ENCODE results near the gene GIMD1.
"Not testable (repeated sequence)": the region's sequence is repeated elsewhere in the genome, so short reads cannot be mapped to it uniquely, and the experiment has no call there.

The GIMD1 gene

GRCh38 chr4:106368678-106369077 lies at the start of gene GIMD1:
Gene GIMD1 (minus strand): TSS chr4:106368778. CDS start chr4:106367435, 1,343 bp downstream.
- DNase-seq (ENCODE audit: low read depth in 2 of 2): no peak

GRCh38 chr4:106414366-106414765 lies 45.8 kb upstream of the GIMD1 start:
- no peak for DNase-seq (ENCODE audit: low read depth in 2 of 2)

GRCh38 chr4:106409901-106410889 lies 41.6 kb upstream of the GIMD1 start:
- no peak for DNase-seq (ENCODE audit: low read depth in 2 of 2)

- DNase-seq (ENCODE audit: low read depth in 2 of 2): not testable (repeated sequence)
These were observed 39.4 kb upstream of the GIMD1 start for GRCh38 chr4:106408004-106408403.

GRCh38 chr4:106401157-106401556 lies 32.6 kb upstream of the GIMD1 start:
- no peak for DNase-seq (ENCODE audit: low read depth in 2 of 2)

GRCh38 chr4:106398898-106399297 lies 30.3 kb upstream of the GIMD1 start:
- DNase-seq (ENCODE audit: low read depth in 2 of 2): not testable (repeated sequence)

GRCh38 chr4:106395582-106395981 lies 27.0 kb upstream of the GIMD1 start:
- no peak for DNase-seq (ENCODE audit: low read depth in 2 of 2)

GRCh38 chr4:106385853-106386393 lies 17.3 kb upstream of the GIMD1 start:
- no peak for DNase-seq (ENCODE audit: low read depth in 2 of 2)

GRCh38 chr4:106384878-106385277 lies 16.3 kb upstream of the GIMD1 start:
- DNase-seq (ENCODE audit: low read depth in 2 of 2): no peak

GRCh38 chr4:106380179-106380578 lies 11.6 kb upstream of the GIMD1 start:
- no peak for DNase-seq (ENCODE audit: low read depth in 2 of 2)

- DNase-seq (ENCODE audit: low read depth in 2 of 2): no peak
These were observed 4.4 kb upstream of the GIMD1 start for GRCh38 chr4:106373026-106373425.

- no peak for DNase-seq (ENCODE audit: low read depth in 2 of 2)
These were observed 2.6 kb upstream of the GIMD1 start for GRCh38 chr4:106371161-106371560.

- DNase-seq (ENCODE audit: low read depth in 2 of 2): no peak
These were observed 1.6 kb upstream of the GIMD1 start for GRCh38 chr4:106370214-106370613.

- DNase-seq (ENCODE audit: low read depth in 2 of 2): peak; percentile 72 to 74
These were observed 980 bp upstream of the GIMD1 start for GRCh38 chr4:106369456-106370060.

- no peak for DNase-seq (ENCODE audit: low read depth in 2 of 2)
These were observed 1.5 kb downstream of the GIMD1 start for GRCh38 chr4:106367072-106367471.

- DNase-seq (ENCODE audit: low read depth in 2 of 2): peak; percentile 19 to 25
These were observed 2.6 kb downstream of the GIMD1 start for GRCh38 chr4:106366026-106366425.

- DNase-seq (ENCODE audit: low read depth in 2 of 2): peak; percentile 85 to 86
These were observed 3.0 kb downstream of the GIMD1 start for GRCh38 chr4:106365613-106366012.

GRCh38 chr4:106364282-106364681 lies 4.3 kb downstream of the GIMD1 start:
- no peak for DNase-seq (ENCODE audit: low read depth in 2 of 2)

GRCh38 chr4:106362086-106362825 lies 6.3 kb downstream of the GIMD1 start:
- no peak for DNase-seq (ENCODE audit: low read depth in 2 of 2)

GRCh38 chr4:106358899-106359298 lies 9.7 kb downstream of the GIMD1 start:
- peak; percentile 59 to 74 for DNase-seq (ENCODE audit: low read depth in 2 of 2)

GRCh38 chr4:106355193-106355592 lies 13.4 kb downstream of the GIMD1 start:
- no peak for DNase-seq (ENCODE audit: low read depth in 2 of 2)

GRCh38 chr4:106353786-106354185 lies 14.8 kb downstream of the GIMD1 start:
- DNase-seq (ENCODE audit: low read depth in 2 of 2): no peak

All from fibroblast of skin of left quadriceps (primary cell).